Measurements from ENCODE around the gene MAPK10. TPM values are rescaled to one million over a fixed set of nuclear protein-coding genes. Genes with fewer than 3 reads are reported as not detected.

Gene MAPK10
- total and polyA plus RNA-seq, 10 of the 15 experiments (the other 5 are each of a cell fraction or from before 2014, with no cell fraction given) = 1.1 to 4.2 (median 2.4) TPM

GRCh38 chr4:86108137-86108536 lies 251.7 kb downstream of the MAPK10 start (continued):
- TF ChIP-seq, protein P1, sequence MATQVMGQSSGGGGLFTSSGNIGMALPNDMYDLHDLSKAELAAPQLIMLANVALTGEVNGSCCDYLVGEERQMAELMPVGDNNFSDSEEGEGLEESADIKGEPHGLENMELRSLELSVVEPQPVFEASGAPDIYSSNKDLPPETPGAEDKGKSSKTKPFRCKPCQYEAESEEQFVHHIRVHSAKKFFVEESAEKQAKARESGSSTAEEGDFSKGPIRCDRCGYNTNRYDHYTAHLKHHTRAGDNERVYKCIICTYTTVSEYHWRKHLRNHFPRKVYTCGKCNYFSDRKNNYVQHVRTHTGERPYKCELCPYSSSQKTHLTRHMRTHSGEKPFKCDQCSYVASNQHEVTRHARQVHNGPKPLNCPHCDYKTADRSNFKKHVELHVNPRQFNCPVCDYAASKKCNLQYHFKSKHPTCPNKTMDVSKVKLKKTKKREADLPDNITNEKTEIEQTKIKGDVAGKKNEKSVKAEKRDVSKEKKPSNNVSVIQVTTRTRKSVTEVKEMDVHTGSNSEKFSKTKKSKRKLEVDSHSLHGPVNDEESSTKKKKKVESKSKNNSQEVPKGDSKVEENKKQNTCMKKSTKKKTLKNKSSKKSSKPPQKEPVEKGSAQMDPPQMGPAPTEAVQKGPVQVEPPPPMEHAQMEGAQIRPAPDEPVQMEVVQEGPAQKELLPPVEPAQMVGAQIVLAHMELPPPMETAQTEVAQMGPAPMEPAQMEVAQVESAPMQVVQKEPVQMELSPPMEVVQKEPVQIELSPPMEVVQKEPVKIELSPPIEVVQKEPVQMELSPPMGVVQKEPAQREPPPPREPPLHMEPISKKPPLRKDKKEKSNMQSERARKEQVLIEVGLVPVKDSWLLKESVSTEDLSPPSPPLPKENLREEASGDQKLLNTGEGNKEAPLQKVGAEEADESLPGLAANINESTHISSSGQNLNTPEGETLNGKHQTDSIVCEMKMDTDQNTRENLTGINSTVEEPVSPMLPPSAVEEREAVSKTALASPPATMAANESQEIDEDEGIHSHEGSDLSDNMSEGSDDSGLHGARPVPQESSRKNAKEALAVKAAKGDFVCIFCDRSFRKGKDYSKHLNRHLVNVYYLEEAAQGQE (IDR thresholded peaks at IDR 0.05; ENCODE audit: low read depth, low read length) = no peak
- TF ChIP-seq ATF2 (IDR thresholded peaks at IDR 0.05; ENCODE audit: low read length) (no peak), HDGF (IDR thresholded peaks at IDR 0.05) (no peak)

- no peak overlapping the region for H3K27ac ChIP-seq (ENCODE audit: control insufficient read depth, insufficient read depth)
- ChIA-PET RAD21 (ENCODE audit: unreplicated experiment) (no interaction called here), POLR2A (no interaction called here), CTCF (no interaction called here), SMC1A (ENCODE audit: uncharacterized antibody, unreplicated experiment) (interaction anchor here (1.0 kb wide), 1 partner anchor 10 kb away, joined by 5 read pairs; no protein-coding TSS in a partner anchor)
- intact Hi-C loops (cut with micrococcal nuclease; ENCODE audit: unreplicated experiment) (no loop called here), in situ Hi-C loops (cut with MboI) (no loop called here)
- 29% methylated on average over 6 of the region's 6 CpGs for WGBS (ENCODE audit: insufficient coverage, insufficient replicate concordance, low lambda C conversion rate, missing lambda C conversion rate)
- no peaks in the 10 kb centered on the region for H3K9me3 ChIP-seq (replicated peaks; ENCODE audit: control insufficient read depth, insufficient read depth, low read length)
- no peak overlapping the region for H3K9ac ChIP-seq (ENCODE audit: control insufficient read depth, insufficient read depth, low read length)
- H3K79me2 ChIP-seq (ENCODE audit: control insufficient read depth, insufficient read depth, low read length) = no peaks in the 10 kb centered on the region
- no peaks in the 10 kb centered on the region for H4K20me1 ChIP-seq (ENCODE audit: control insufficient read depth, insufficient read depth)
- BruUV-seq (replicated peaks) = no TSS peak
- H3K4me2 ChIP-seq (ENCODE audit: control insufficient read depth, insufficient read depth) = no peak overlapping the region
- no peak overlapping the region for H3K4me3 ChIP-seq
- DNase-seq (ENCODE audit: low read depth, low spot score) (no peak), FAIRE-seq (no peak), ATAC-seq (no peak)
- TF ChIP-seq PRDM15 (CRISPR knock-in tag; IDR thresholded peaks at IDR 0.05) (no peak), SPI1 (IDR thresholded peaks at IDR 0.05; ENCODE audit: borderline replicate concordance, insufficient read depth, low read depth, low read length) (no peak)
- H3K27me3 ChIP-seq (replicated peaks in 1 of 2; ENCODE audit: control insufficient read depth in 2 of 2, insufficient read depth in 2 of 2, low read length in 1 of 2) = no peaks in the 10 kb centered on the region
- H2AFZ ChIP-seq (ENCODE audit: control insufficient read depth, low read depth, low read length) = no peak overlapping the region
- no peaks in the 10 kb centered on the region for H3K4me1 ChIP-seq (ENCODE audit: control insufficient read depth, insufficient read depth, low read length)
- no peaks in the 10 kb centered on the region for H3K36me3 ChIP-seq (ENCODE audit: control insufficient read depth in 2 of 2, insufficient read depth in 2 of 2, low read length in 1 of 2)
Measured at GRCh38 chr4:86107112-86107511, 252.7 kb downstream of the MAPK10 start.

All from GM12878 (cell line).